Stimulated activated effector memory CD8-positive, alpha-beta T cell treated with anti-CD3 and anti-CD28 coated beads, Interleukin-12 subunit alpha, Interleukin-12 subunit beta, amount 100 ng/mL, for 72 hours (primary cell): ENCODE measurements around the gene TCERG1L.

Experiments used
- ATAC-seq: fragments of 150-1000 bp; cut with Tn5 transposase; 2 replicates; pipeline ENCODE4 v1.10.0; 2021
- DNase-seq, 2 donors: peaks; one replicate each; pipeline ENCODE4 v3.0.0; 2021 to 2022; ENCODE audit warnings: low spot score in 2 of 2
- H3K27ac Mint-ChIP-seq: one replicate; pipeline ENCODE4 v1.8.0; 2022; ENCODE audit warnings: mild to moderate bottlenecking, mixed read lengths
- H3K36me3 Mint-ChIP-seq: one replicate; pipeline ENCODE4 v1.8.0; 2022; ENCODE audit warnings: mild to moderate bottlenecking, mixed read lengths
- H3K4me1 Mint-ChIP-seq: one replicate; pipeline ENCODE4 v1.8.0; 2022; ENCODE audit warnings: mixed read lengths
- H3K4me3 Mint-ChIP-seq: one replicate; pipeline ENCODE4 v1.8.0; 2022; ENCODE audit warnings: mild to moderate bottlenecking, mixed read lengths
- H3K9me3 Mint-ChIP-seq: one replicate; pipeline ENCODE4 v1.8.0; 2022; ENCODE audit warnings: mixed read lengths

Gene TCERG1L

DNA sequence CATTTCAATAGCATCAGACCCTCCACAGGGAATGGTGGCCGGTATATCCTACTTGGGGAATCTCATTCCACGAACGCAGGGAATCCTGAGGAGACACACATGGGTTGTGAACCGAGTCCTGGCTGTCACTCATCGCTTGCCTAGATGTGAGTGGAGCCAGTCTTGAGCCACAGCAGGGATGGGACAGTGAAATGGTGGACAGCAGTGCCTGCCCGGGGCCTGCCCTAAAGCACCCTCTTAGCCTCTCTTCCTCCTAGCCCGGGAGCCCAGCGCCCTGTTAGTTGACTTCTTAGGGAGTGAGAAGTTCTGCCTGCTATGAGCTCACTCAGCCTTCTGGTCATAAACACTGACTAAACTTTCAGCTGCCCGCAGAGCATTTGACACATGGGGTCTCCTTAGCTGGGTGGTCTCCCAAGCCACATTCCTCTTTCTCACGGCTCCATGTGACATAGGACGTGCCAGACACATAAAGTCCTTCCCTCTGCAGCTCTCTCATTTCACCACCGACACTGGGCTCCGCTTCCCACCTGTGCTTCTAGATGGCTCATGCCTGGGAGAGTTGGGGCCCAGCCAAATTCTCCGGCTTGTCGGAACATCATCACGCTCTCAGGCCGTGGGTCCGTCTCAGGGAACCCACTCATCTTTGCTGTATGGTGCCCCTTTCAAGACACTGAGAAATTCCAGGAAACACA, 60.9 kb downstream of the TCERG1L start:
- Mint-ChIP-seq H3K36me3 (no peaks in the 10 kb centered on the region), H3K27ac (no peak overlapping the region), H3K4me3 (no peak overlapping the region), H3K9me3 (no peaks in the 10 kb centered on the region), H3K4me1 (no peaks in the 10 kb centered on the region)
- ATAC-seq (no peak), DNase-seq (no peak)

DNA sequence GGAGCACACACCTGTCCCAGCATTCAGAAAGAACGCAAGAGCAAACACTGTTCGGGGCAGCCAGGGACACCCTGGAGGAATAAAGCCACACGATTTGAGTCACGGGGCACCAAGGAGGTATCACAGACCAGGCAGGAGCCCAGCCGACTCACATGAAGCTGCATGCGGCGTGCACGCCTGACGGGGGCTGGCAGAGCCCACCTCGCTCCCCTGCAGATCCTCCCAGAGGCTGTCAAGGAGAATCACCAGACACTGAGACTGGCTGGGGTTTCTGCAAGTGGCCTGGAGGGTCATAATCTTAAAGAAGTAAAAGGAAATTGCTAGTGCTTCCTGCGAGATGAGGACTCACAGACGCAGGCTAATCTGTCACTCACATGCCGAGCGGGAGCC, 61.6 kb downstream of the TCERG1L start:
- H3K27ac Mint-ChIP-seq, result no peak overlapping the region
- no peaks in the 10 kb centered on the region for H3K4me1 Mint-ChIP-seq
- DNase-seq (no peak), ATAC-seq (no peak)
- H3K4me3 Mint-ChIP-seq, result no peak overlapping the region
- no peaks in the 10 kb centered on the region for H3K9me3 Mint-ChIP-seq
- no peaks in the 10 kb centered on the region for H3K36me3 Mint-ChIP-seq

DNA sequence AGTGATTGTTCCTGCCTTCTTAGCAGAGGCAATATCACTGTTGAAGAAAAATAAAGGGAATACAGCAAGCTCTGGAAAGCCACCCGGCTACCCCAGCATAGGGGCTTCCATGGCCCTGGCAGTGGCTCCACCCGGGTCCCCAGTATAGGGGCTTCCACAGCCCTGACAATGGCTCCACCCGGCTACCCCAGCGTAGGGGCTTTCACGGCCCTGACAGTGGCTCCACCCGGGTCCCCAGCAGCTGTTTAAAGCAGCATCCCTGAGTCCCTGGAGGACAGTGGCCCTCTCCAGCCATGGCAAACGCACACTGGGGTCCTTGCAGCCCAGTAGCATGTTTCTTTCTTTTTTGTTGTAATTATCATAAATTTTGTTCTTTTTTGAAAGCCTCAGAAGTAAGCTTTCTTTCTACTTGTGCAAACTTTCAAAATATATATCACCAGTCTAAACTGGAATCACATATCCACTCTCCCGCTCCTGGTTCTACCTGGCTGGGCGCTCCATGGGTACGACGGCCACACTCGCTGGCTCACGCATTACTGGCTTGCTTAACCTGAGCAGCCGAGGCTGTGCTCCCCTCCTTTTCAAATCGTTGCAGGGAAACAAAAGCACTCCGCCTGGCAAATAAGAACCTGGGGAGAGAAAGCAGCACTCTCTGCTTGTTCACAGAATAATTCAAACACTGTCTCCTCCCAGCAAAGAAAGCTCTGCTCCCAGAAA, 62.1 kb downstream of the TCERG1L start:
- Mint-ChIP-seq H3K9me3 (no peaks in the 10 kb centered on the region), H3K4me3 (no peak overlapping the region), H3K36me3 (no peaks in the 10 kb centered on the region), H3K4me1 (no peaks in the 10 kb centered on the region), H3K27ac (no peak overlapping the region)
- no peak for DNase-seq
- no peak for ATAC-seq

DNA sequence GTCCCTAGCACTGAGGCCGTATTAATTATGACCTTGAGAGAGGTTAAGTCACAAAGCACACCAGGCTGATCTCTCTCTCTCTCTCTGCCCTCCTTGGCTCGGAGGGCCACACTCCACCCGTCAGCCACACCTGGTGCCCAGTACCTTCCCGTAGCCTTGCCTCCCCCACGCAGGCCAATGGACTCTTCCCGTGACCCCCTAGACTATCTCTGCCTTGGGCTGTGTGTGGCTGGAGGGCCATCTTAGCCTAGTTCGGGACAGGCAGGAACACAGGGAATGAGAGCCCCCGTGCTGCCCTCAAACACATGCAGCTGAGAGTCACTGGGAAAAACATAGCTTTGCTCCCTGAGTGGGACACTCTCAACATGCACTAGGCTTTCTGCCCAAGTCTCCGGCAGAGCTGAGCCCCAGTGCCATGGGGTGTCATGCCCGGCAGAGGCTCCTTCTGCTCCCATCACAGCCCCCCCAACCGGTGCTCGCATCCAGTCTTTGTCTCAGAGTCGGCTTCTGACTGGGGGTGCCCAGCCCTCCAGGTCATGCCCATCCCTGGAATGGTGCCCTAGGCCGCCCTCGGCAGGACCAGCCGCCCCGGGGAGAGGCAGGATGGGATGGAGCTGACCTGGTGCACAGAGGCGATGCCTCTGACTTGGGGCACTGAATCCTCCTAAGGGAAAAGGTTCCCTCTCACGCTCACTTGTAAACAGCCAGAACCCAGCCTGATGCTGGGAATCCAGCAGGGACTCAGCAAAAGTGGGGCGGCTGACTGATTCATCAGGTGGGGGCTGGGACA, 63.0 kb downstream of the TCERG1L start:
- Mint-ChIP-seq H3K4me1 (no peaks in the 10 kb centered on the region), H3K9me3 (peaks cover 4% of the 10 kb centered on the region), H3K4me3 (no peak overlapping the region), H3K27ac (no peak overlapping the region), H3K36me3 (no peaks in the 10 kb centered on the region)
- DNase-seq, result no peak
- no peak for ATAC-seq

DNA sequence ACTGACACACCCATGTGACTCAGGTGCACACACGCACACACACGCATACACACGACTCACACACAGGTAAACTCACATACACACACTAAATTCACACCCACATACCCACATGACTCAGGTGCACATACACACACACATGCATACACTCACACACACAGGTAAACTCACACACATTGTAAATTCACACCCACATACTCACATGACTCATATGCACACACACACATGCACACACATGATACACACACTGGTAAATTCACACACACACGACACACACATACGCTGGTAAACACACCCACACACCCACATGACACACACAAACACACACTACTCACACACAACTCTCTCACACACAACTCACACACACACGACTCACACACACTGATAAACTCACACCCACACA, 63.6 kb downstream of the TCERG1L start:
- no peak overlapping the region for H3K27ac Mint-ChIP-seq
- no peaks in the 10 kb centered on the region for H3K4me1 Mint-ChIP-seq
- H3K9me3 Mint-ChIP-seq, result peaks cover 4% of the 10 kb centered on the region
- ATAC-seq (no peak), DNase-seq (no peak)
- H3K4me3 Mint-ChIP-seq, result no peak overlapping the region
- H3K36me3 Mint-ChIP-seq, result no peaks in the 10 kb centered on the region

DNA sequence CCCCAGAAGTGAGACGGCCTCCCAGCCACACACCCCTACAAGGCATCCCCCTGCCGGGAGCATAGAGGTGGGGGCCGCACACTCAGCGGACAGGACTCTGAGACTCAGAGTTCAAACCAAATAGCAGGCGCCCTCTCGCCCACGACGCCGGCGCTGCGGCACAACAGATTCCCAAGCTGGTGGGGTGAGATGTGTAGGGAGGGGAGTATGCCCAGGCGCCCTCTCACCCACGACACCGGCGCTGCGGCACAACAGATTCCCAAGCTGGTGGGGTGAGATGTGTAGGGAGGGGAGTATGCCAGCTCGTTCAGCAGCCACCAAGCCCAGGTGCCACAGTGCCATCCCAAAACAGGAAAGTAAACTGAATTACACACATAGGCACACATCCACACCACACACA, 64.7 kb downstream of the TCERG1L start:
- H3K9me3 Mint-ChIP-seq, result peaks cover 4% of the 10 kb centered on the region
- ATAC-seq (no peak), DNase-seq (no peak)
- H3K27ac Mint-ChIP-seq, result no peak overlapping the region
- H3K4me1 Mint-ChIP-seq, result no peaks in the 10 kb centered on the region
- H3K36me3 Mint-ChIP-seq, result no peaks in the 10 kb centered on the region
- H3K4me3 Mint-ChIP-seq, result no peak overlapping the region

DNA sequence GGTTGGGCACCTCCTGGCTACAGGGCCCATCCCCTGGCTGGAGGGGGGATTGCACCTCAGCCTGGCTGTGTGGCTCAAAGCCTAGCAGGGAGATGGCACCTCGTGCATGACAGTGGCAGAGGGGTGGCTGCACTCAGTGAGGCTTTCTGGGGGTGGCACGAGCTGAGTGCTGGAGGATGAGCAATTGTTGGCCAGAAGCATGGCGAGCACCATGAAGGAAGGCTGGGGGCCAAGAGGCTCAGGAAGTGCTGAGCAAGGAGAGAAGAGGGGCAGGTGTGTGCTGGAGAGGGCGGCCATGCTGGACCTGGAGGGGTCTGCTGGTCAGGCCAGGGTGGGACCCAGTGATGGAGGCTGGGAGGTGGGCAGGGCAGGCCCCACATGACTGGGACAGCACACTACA, 65.4 kb downstream of the TCERG1L start:
- no peak overlapping the region for H3K4me3 Mint-ChIP-seq
- no peaks in the 10 kb centered on the region for H3K4me1 Mint-ChIP-seq
- H3K36me3 Mint-ChIP-seq, result no peaks in the 10 kb centered on the region
- H3K9me3 Mint-ChIP-seq, result peaks cover 4% of the 10 kb centered on the region
- no peak overlapping the region for H3K27ac Mint-ChIP-seq
- ATAC-seq, result peak; percentile 11
- no peak for DNase-seq

DNA sequence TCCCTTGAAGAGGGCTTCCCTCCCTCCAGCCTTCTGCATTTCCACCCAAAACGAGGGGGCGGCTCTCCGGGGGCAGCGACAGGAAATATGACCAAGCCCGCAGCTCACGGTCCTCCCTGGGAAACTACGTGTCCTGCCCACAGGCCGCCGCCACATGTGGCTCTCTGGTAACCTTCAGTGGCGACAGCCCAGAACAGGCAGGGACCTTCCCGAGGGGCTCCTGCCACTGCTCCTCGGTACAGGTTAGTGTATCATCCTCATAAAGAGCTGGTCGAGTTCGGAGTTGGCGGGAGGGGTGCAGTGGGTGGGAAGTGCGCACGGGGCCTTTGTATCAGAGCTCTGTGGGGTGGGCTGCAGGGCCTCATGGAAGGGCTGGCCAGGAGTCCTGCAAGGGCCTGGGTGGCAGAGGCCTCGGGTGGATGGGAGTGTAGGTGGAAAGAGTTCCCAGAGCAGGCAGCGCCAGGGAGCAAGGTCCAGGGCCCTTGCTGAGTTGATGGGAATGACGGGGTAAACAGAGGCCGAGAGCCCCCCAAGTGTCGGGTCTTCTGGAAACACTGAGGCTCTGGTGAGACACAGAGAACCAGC, 66.0 kb downstream of the TCERG1L start:
- Mint-ChIP-seq H3K36me3 (no peaks in the 10 kb centered on the region), H3K4me1 (no peaks in the 10 kb centered on the region), H3K4me3 (no peak overlapping the region), H3K27ac (no peak overlapping the region), H3K9me3 (peaks cover 6% of the 10 kb centered on the region)
- ATAC-seq (peak; percentile 3), DNase-seq (no peak)

DNA sequence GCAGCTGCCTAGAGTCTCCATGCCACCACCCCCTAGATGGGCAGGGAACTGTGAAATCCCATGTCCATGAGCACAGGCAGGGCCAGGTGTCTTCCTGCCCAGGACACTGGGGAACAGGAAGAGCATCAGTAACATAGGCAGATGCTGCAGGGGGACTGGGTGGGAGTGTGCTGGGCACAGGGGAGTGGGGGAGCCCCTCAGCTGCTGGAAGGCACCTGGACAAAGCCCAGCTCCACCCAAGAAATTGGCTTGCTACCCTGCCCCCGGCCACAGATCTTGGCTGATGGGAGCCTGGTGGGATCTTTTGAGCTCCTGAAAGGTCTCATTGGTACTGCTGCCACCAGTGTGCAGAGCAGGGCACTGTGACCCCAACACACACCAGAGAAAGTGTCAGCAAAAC, 66.7 kb downstream of the TCERG1L start:
- no peak overlapping the region for H3K4me3 Mint-ChIP-seq
- no peak for DNase-seq
- H3K36me3 Mint-ChIP-seq, result no peaks in the 10 kb centered on the region
- ATAC-seq, result no peak
- H3K4me1 Mint-ChIP-seq, result no peaks in the 10 kb centered on the region
- H3K27ac Mint-ChIP-seq, result no peak overlapping the region
- peaks cover 9% of the 10 kb centered on the region for H3K9me3 Mint-ChIP-seq

DNA sequence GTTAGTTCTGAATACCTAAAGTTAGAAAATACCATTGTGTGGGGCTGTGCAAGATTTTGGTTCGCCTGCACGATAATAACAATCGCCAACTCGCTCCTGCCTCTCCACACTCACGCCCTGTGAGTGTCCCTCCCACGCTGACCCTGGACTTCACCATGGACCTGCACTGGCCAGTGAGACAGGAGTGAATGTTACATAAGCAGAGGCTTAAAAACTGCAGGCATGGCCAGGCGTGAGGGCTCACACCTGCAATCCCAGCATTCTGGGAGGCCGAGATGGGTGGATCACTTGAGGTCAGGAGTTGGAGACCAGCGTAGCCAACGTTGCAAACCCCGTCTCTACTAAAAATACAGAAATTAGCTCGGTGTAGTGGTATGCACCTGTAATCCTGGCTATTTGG, 68.4 kb downstream of the TCERG1L start:
- ATAC-seq (no peak), DNase-seq (no peak)
- Mint-ChIP-seq H3K9me3 (peaks cover 9% of the 10 kb centered on the region), H3K27ac (no peak overlapping the region), H3K4me3 (no peak overlapping the region), H3K36me3 (no peaks in the 10 kb centered on the region), H3K4me1 (no peaks in the 10 kb centered on the region)

DNA sequence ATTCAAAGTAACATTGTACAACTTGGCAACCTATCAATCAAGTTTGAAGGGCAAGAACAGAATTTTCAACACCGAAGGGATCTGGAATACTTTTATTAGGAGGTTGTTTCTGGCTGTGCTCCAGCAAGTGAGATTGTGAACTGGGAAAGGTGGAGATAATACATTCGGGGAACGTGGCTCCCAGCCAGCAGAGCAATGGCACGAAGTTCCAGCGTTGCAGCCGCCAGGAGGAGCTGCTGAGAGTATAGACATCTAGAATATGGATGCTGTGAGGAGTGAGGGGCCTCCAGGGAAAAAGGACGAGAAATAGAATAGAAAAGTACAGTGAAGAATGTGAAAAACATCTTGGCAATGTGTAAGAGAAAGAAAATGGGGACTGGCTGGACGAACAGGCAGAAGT, 69.5 kb downstream of the TCERG1L start:
- ATAC-seq, result no peak
- no peak overlapping the region for H3K4me3 Mint-ChIP-seq

DNA sequence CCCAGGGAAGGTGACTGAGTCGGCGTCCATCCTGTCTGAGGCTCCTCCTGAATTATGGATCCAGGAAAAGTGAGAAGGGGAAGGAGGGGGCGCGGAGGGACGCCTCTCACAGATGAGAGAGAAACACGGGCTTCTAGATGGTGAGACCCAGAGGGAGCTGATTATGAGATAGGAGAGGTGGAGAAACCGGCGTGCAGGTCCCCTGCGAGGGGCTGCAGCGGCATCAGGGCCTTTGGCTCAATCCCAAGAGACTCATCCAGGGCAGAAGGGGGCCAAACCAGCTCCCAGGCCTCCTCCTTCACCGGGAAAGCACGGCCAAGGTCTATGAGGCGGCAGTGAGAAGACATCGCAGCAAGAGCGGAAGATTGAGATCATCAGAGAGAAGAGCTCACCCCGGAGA, 70.8 kb downstream of the TCERG1L start:
- Mint-ChIP-seq H3K4me3 (no peak overlapping the region), H3K4me1 (no peaks in the 10 kb centered on the region), H3K9me3 (peaks cover 9% of the 10 kb centered on the region), H3K36me3 (no peaks in the 10 kb centered on the region), H3K27ac (no peak overlapping the region)
- no peak for ATAC-seq
- no peak for DNase-seq

More for the DNA sequence above, 69.5 kb downstream of the TCERG1L start:
- no peak overlapping the region for H3K27ac Mint-ChIP-seq
- no peaks in the 10 kb centered on the region for H3K4me1 Mint-ChIP-seq
- peaks cover 9% of the 10 kb centered on the region for H3K9me3 Mint-ChIP-seq
- DNase-seq, result no peak
- no peaks in the 10 kb centered on the region for H3K36me3 Mint-ChIP-seq

DNA sequence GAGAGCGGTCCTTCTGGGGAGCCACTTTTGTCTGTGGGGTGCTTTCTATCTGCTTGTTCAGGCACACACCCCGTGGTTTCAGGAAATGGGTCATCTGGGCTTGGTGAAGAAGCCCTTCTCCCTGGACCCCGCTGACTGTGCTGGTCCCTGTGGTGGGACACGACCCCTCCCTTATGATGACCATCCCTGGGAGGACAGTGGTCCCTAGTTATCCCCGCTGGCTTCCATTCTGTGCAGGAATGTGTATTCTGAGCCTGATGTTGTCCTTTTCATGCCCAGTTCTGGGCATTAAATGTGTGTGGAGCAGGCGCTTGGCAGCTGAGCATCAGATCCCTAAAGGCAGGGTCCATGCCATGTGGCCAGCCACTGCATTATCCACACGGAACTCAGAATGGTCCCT, 71.6 kb downstream of the TCERG1L start:
- no peak for DNase-seq
- H3K4me1 Mint-ChIP-seq, result no peaks in the 10 kb centered on the region
- H3K4me3 Mint-ChIP-seq, result no peak overlapping the region
- H3K36me3 Mint-ChIP-seq, result no peaks in the 10 kb centered on the region
- H3K27ac Mint-ChIP-seq, result no peak overlapping the region
- peaks cover 9% of the 10 kb centered on the region for H3K9me3 Mint-ChIP-seq
- ATAC-seq, result no peak

DNA sequence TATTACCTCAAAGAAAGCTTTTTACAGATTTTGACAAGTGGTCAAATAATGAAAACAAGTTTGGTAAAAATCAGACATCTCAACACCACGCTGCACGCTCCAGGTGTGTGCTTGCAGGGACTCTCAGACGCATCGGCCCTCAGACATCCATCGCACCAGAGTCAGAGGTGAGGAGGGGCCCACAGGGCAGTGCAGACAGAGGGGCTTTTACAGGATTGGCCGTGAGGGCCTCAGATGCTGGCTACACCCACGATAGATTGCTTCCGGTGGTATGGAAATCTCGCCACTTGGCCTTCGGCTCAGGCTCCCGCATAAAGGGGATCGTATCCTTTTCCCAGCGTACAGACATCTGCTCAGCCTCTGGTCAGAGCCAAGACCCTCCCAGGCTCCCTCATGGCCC, 72.1 kb downstream of the TCERG1L start:
- DNase-seq (no peak), ATAC-seq (no peak)
- H3K4me3 Mint-ChIP-seq, result no peak overlapping the region
- no peak overlapping the region for H3K27ac Mint-ChIP-seq
- H3K4me1 Mint-ChIP-seq, result no peaks in the 10 kb centered on the region
- H3K9me3 Mint-ChIP-seq, result peaks cover 9% of the 10 kb centered on the region
- no peaks in the 10 kb centered on the region for H3K36me3 Mint-ChIP-seq

DNA sequence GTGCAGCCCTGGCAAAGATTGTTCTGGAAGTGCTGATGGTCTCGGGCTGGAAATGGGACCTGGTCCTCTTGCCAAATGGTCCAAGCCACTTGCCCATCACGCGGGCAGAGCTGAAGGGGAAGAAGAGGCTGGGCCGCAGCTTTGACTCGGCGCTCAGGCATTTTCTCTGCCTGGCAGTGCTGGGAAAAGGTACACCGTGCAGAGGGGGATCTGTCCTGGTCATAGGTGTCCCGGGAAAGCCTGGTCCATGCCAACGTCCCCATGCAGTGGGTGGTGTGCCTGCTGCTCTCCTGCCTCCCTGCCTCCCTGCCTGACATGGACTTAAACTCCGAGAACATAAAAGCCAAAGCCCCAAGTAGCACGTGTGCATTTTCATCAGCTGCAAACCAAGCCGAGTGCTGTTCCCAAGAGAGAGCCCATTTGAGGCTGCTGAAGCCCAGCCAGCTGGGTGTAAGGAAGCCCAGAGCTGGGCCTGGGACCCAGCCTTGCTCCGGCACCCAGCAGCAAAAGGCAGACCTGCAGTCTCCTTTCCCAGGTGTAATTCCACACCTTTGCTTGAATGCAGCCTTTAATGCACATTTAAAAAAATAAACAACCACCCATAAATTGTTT, 72.7 kb downstream of the TCERG1L start:
- Mint-ChIP-seq H3K9me3 (peaks cover 6% of the 10 kb centered on the region), H3K4me1 (no peaks in the 10 kb centered on the region), H3K27ac (no peak overlapping the region), H3K36me3 (no peaks in the 10 kb centered on the region), H3K4me3 (no peak overlapping the region)
- ATAC-seq (no peak), DNase-seq (no peak)
